K562 (cell line): Measurements from ENCODE around the gene EFNA5. TPM values are rescaled to one million over a fixed set of nuclear protein-coding genes. Genes with fewer than 3 reads are reported as not detected.

Source experiments
- ATAC-seq: fragments of 200-7000 bp; cut with Tn5 transposase; 3 replicates; pipeline ENCODE4 v1.9.1; 2020; ENCODE audit warnings: moderate library complexity
- BruUV-seq: library from RNA; stranded (reverse); fragments of 400-500 nt; replicated peaks from 2 replicates; lab custom pipeline; 2021; lab: Mats Ljungman, UMichigan
- CTCF ChIA-PET: fragments of 300-600 bp; formaldehyde crosslinking; extraction: SDS; loops from one replicate; lab custom pipeline; 2021; ENCODE audit warnings: low intra/inter-chr PET ratio; lab: Yijun Ruan, JAX
- POLR2A ChIA-PET: fragments of 300-600, 350-650 bp; sonication (Branson Sonifier 250); formaldehyde crosslinking; extraction: SDS; loops from one replicate; lab custom pipeline; 2021; ENCODE audit warnings: antibody characterized with exemption, inconsistent platforms; lab: Yijun Ruan, JAX
- DNase-seq, 4 experiments: peaks; one replicate each; pipeline versions ENCODE4 v3.0.0 to v3.0.0-alpha.2; 2011 to 2018; ENCODE audit warnings: low spot score in 3 of 4, mixed read lengths in 3 of 4; ENCODE audit errors: extremely low read depth in 1 of 4
- FAIRE-seq: peaks from 2 replicates; lab custom pipeline; 2011; peaks lifted over from hg19 to GRCh38; lab: Jason Lieb, UNC
- H2AFZ ChIP-seq: 2 replicates; pipeline ENCODE4 v1.6.0; 2011; ENCODE audit warnings: low read depth, low read length, control low read depth, inconsistent platforms
- H3K27ac ChIP-seq: fragments of 200-600 bp; 3 replicates; pipeline ENCODE4 v1.8.0; 2011; ENCODE audit warnings: low read depth, mild to moderate bottlenecking, control low read depth, inconsistent platforms, low read length, moderate library complexity, mixed read lengths; ENCODE audit errors: extremely low read depth
- H3K27me3 ChIP-seq, 2 experiments: fragments of 300-600 bp in 1 of 2; 2 replicates in 1 of 2; 3 replicates in 1 of 2; pipeline versions ENCODE4 v1.6.0 to v1.8.0; 2011; ENCODE audit warnings: inconsistent platforms in 2 of 2, low read length in 2 of 2, mild to moderate bottlenecking in 1 of 2, mixed read lengths in 1 of 2, moderate library complexity in 1 of 2; ENCODE audit not compliant: control insufficient read depth in 2 of 2, insufficient read depth in 2 of 2
- H3K36me3 ChIP-seq: fragments of 300-600 bp; 3 replicates; pipeline ENCODE4 v1.8.0; 2011; ENCODE audit warnings: mild to moderate bottlenecking, low read length, inconsistent platforms; ENCODE audit not compliant: control insufficient read depth, insufficient read depth
- H3K4me1 ChIP-seq, 2 experiments: fragments of 200-600 bp in 1 of 2; replicated peaks in 1 of 2; 2 replicates in 1 of 2; 3 replicates in 1 of 2; pipeline versions ENCODE4 v1.5.1 to v1.8.0; 2011; ENCODE audit warnings: inconsistent platforms in 2 of 2, low read length in 2 of 2, mild to moderate bottlenecking in 1 of 2, mixed read lengths in 1 of 2, moderate library complexity in 1 of 2; ENCODE audit not compliant: control insufficient read depth in 2 of 2, insufficient read depth in 2 of 2
- H3K4me2 ChIP-seq: 2 replicates; pipeline ENCODE4 v1.6.1; 2011; ENCODE audit warnings: low read length, control low read depth, inconsistent platforms, mixed read lengths; ENCODE audit not compliant: insufficient read depth
- H3K4me3 ChIP-seq: fragments of 200-600 bp; sonication (generic), shearing (Covaris generic); 2 replicates; pipeline ENCODE4 v1.5.1; 2016; ENCODE audit warnings: control low read depth, inconsistent platforms
- H3K79me2 ChIP-seq: fragments of 200-600 bp; 3 replicates; pipeline ENCODE4 v1.8.0; 2011; ENCODE audit warnings: low read length, inconsistent platforms; ENCODE audit not compliant: control insufficient read depth, insufficient read depth
- H3K9ac ChIP-seq, 2 experiments: 2 replicates each; pipeline versions ENCODE4 v1.6.0 to v1.6.1; 2011; ENCODE audit warnings: low read depth in 2 of 2, low read length in 2 of 2, control low read depth in 1 of 2, inconsistent platforms in 1 of 2, mild to moderate bottlenecking in 1 of 2, mixed read lengths in 1 of 2; ENCODE audit not compliant: insufficient read depth in 1 of 2
- H3K9me1 ChIP-seq: one replicate; pipeline ENCODE4 v1.6.0; 2011; ENCODE audit warnings: inconsistent platforms, mild to moderate bottlenecking, low read length, moderate library complexity; ENCODE audit not compliant: control insufficient read depth, insufficient read depth
- H3K9me3 ChIP-seq: replicated peaks from 2 replicates; pipeline ENCODE4 v1.5.1; 2011; ENCODE audit warnings: low read depth, low read length, inconsistent platforms; ENCODE audit not compliant: control insufficient read depth, insufficient read depth
- H4K20me1 ChIP-seq: replicated peaks from 2 replicates; pipeline ENCODE4 v1.6.1; 2011; ENCODE audit warnings: low read length, inconsistent platforms, mixed read lengths; ENCODE audit not compliant: control insufficient read depth, insufficient read depth
- POLR2AphosphoS2 ChIP-seq: IDR thresholded peaks from 2 replicates; pipeline ENCODE4 v1.6.1; 2012; ENCODE audit warnings: low read length, improper control_type of control experiment
- ZNF644 ChIP-seq: fragments of 200-800 bp; sonication (Bioruptor generic); IDR thresholded peaks from 2 replicates; pipeline ENCODE4 v1.6.1; 2016; ENCODE audit warnings: low read depth, missing genetic modification characterization, missing compliant biosample characterization
- WGBS: fragments of 100-300 bp; shearing (Covaris generic); methylation state at CpG from one replicate; pipeline ENCODE4 v1.1.6; 2016; ENCODE audit warnings: low coverage, mixed read lengths; ENCODE audit not compliant: insufficient coverage; ENCODE audit errors: missing lambda C conversion rate; 5-methylcytosine and 5-hydroxymethylcytosine counted together
- in situ Hi-C: fragments of 300-500 bp; cut with MboI; formaldehyde crosslinking; loops from 4 replicates; pipeline ENCODE4 v1.15.0; 2018; ENCODE audit warnings: inconsistent platforms, mixed read lengths
- intact Hi-C: fragments of 100-400 bp; cut with micrococcal nuclease; formaldehyde crosslinking; loops from 2 replicates; pipeline ENCODE4 v1.14.2; 2022
- polyA plus RNA-seq, 8 experiments: library from polyadenylated mRNA; depleted of rRNA in 4 of 8; stranded (reverse) in 5 of 8; unstranded in 3 of 8; fragments of >200 nt; fragmentation: Nextera tagmentation in 2 of 8; fragmentation: Illumina TruSeq in 1 of 8; extraction: Ambion mirVana in 2 of 8; extraction: Trizol in 1 of 8; gene quantifications; 2 replicates each; pipeline versions ENCODE4 v1.2.1 to v1.2.3, GENCODE V29; 2011 to 2014; ENCODE audit warnings: inconsistent platforms in 1 of 8, missing spikeins in 1 of 8
- total RNA-seq, 7 experiments: library from RNA; depleted of rRNA in 6 of 7; stranded (reverse); fragments of >200 nt in 6 of 7; fragmentation: Illumina TruSeq in 2 of 7; extraction: Trizol in 2 of 7; gene quantifications; 2 replicates each; pipeline versions ENCODE4 v1.2.1 to v1.2.3, GENCODE V29; 2011 to 2021; ENCODE audit warnings: low replicate concordance in 1 of 7
- TF ChIP-seq, protein P1 (sequence below): fragments of 450-650 bp; formaldehyde crosslinking; IDR thresholded peaks from 2 replicates; pipeline ENCODE4 v1.4.0; 2020; ENCODE audit warnings: mild to moderate bottlenecking, moderate library complexity
- TF ChIP-seq, protein P2 (sequence below): fragments of 250-450 bp; sonication (Bioruptor Pico); IDR thresholded peaks from 2 replicates; pipeline ENCODE4 v1.8.0; 2022; ENCODE audit warnings: inconsistent platforms, mild to moderate bottlenecking, moderate library complexity, borderline replicate concordance
- TF ChIP-seq, protein P3 (sequence below): fragments of 450-650 bp; IDR thresholded peaks from 2 replicates; pipeline ENCODE4 v1.6.1; 2016; ENCODE audit warnings: antibody characterized with exemption

The EFNA5 gene
- total and polyA plus RNA-seq, 9 of the 15 experiments (the other 6 are each of a cell fraction or from before 2014, with no cell fraction given) = 0.20 TPM; not detected in 8

DNA sequence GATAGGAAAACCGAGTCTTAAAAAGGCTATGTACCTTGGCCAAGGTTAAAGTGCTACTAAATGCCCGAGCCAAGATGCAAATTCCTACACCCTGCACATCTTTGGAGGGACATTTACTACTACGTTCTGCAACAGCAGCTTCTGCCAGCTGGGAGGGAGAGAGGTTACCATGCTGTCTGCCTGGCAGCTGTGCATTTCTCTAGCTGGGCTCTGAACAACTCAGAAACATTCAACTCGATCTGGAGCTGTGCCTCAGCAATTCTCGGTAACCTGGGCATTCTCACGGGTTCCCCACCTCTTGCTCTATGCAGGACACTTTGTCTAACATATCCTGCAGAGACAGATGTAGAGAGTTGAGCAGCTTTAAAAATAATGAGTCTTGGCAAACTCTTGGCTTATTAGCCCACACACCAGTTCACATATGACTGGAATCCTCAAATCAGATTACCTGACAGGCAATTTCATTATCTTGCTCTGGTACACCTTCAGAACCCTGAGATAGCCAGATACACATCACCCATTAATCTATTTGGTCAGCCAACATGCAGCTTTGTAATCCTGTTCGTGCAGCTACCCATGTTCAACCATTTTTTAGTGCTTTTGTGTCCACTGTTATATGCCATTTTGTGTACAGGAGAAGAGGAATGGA is 115.8 kb downstream of the EFNA5 start:
- no peak overlapping the region for H3K9ac ChIP-seq
- POLR2A ChIA-PET = interaction anchor here (1.3 kb wide), 1 partner anchor 9 kb away, joined by 5 read pairs; no protein-coding TSS in a partner anchor
- WGBS = 5% methylated on average over 7 of the region's 7 CpGs

More for the DNA sequence above, 115.8 kb downstream of the EFNA5 start:
- Histone ChIP-seq H3K79me2 (no peaks in the 10 kb centered on the region), H3K4me1 (no peaks in the 10 kb centered on the region), H2AFZ (no peak overlapping the region), H3K27me3 (no peaks in the 10 kb centered on the region), H3K9me1 (no peaks in the 10 kb centered on the region), H3K4me2 (no peak overlapping the region), H3K27ac (no peak overlapping the region), H3K36me3 (no peaks in the 10 kb centered on the region), H4K20me1 (no peaks in the 10 kb centered on the region), H3K4me3 (no peak overlapping the region), H3K9me3 (no peaks in the 10 kb centered on the region)
- TF ChIP-seq, protein P1, sequence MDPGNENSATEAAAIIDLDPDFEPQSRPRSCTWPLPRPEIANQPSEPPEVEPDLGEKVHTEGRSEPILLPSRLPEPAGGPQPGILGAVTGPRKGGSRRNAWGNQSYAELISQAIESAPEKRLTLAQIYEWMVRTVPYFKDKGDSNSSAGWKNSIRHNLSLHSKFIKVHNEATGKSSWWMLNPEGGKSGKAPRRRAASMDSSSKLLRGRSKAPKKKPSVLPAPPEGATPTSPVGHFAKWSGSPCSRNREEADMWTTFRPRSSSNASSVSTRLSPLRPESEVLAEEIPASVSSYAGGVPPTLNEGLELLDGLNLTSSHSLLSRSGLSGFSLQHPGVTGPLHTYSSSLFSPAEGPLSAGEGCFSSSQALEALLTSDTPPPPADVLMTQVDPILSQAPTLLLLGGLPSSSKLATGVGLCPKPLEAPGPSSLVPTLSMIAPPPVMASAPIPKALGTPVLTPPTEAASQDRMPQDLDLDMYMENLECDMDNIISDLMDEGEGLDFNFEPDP (CRISPR knock-in tag) = no peak
- TF ChIP-seq, protein P2, sequence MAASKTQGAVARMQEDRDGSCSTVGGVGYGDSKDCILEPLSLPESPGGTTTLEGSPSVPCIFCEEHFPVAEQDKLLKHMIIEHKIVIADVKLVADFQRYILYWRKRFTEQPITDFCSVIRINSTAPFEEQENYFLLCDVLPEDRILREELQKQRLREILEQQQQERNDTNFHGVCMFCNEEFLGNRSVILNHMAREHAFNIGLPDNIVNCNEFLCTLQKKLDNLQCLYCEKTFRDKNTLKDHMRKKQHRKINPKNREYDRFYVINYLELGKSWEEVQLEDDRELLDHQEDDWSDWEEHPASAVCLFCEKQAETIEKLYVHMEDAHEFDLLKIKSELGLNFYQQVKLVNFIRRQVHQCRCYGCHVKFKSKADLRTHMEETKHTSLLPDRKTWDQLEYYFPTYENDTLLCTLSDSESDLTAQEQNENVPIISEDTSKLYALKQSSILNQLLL = no peak
- no peak for TF ChIP-seq ZNF644 (tag)
- TF ChIP-seq POLR2AphosphoS2 = no peak
- TF ChIP-seq, protein P3, sequence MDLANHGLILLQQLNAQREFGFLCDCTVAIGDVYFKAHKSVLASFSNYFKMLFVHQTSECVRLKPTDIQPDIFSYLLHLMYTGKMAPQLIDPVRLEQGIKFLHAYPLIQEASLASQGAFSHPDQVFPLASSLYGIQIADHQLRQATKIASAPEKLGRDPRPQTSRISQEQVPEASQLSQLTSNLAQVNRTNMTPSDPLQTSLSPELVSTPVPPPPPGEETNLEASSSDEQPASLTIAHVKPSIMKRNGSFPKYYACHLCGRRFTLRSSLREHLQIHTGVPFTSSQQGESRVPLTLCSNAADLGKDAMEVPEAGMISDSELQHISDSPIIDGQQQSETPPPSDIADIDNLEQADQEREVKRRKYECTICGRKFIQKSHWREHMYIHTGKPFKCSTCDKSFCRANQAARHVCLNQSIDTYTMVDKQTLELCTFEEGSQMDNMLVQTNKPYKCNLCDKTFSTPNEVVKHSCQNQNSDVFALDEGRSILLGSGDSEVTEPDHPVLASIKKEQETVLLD = no peak
- intact Hi-C loops (no loop called here), in situ Hi-C loops (no loop called here)
- DNase-seq (no peak), FAIRE-seq (no peak), ATAC-seq (no peak)
- CTCF ChIA-PET = no interaction called here
- BruUV-seq = no TSS peak
